IPS-11a (cell line): Measurements from ENCODE around the gene TMEM242.

Experiments used
- H3K4me3 ChIP-seq: one replicate; pipeline ENCODE4 v1.5.1; 2013; ENCODE audit warnings: low read depth, low read length, control low read depth

The TMEM242 gene

DNA sequence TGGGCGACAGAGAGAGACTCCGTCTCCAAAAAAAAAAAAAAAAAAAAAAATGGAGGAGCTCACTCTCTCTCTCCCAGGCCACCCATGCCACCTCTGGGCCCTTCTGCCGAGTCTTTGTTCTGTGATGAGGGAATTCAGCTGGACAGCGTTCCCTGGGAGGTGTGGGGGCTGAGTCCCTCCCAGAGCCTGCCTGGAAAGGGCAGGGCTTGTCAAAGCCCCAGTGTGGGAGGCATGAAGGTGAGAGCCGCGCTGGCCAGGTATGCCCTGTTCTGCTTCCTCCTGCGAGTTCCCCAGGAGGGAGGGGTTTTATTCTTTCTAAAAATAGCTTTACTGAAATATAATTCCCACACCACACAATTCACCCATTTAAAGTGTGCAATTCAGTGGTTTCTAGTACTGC lies 69.6 kb downstream of the TMEM242 start:
- no peak overlapping the region for H3K4me3 ChIP-seq

DNA sequence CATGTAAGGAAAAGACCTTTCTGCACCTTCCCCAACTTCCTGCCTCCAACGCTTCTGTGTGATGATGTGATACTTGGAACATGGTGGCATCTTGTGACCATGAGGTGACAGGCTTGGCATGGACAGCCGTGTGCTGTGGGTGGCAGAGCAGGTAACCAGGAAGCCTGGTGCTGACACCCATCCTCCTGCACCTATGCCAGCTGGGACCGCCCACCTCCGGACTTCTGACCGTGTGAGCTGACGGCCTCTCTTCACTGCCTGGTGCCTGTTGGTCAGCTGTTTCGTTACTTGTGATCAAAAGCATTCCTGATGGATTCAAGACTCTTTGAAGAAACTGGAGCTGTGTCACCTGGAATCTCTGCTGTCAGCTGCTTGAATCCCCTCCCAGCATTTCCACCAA lies 70.3 kb downstream of the TMEM242 start:
- no peak overlapping the region for H3K4me3 ChIP-seq

DNA sequence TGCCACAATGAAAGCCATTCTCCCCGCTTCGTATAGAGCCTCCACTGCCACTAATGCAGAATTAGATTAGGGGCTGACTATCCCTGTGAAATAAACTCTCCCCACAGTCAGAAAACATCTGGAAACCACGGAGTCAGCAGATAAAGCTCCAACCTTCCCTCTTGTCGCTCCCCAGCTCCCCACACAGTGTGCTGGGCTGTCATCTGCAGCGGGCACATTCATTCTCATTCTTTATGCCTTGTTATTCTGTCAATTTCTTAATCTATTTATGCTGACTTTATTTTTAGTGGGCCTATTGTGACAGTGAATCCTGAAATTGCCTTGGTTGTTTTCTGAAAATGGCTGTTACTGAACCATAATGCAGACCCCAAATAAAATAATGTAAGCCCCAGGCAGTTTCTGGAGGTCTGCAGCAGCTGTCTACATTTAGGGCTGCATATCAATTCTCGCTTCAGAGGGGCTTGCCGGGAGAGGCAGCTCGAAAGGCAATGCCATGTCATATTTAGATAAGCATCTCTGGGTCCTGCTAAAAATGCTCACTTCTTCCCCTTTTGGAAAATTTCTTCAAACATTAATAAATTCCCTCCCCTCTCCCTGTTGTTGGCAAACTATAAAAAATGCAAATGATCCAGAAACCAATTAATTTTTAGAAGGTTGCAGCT lies 71.6 kb downstream of the TMEM242 start:
- H3K4me3 ChIP-seq: no peak overlapping the region

DNA sequence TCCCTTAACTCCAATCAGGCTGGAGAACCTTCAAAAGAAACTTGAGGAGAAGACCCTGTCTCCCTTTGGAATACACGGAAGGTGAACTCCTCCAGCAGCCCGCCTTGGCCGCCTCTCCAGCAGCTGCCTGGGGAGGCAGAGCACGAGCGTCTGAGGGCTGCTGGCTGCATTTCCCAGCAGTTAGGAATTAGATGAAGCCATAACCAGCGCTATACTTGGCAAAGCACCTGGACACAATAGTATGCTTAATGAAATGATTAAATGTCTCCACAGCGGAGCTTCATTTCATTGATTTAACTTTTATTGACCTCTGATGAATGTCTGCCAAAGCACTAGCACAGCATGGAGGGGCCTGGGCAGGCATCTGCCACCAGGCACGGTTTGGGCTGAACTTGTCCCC lies 73.5 kb downstream of the TMEM242 start:
- H3K4me3 ChIP-seq: no peak overlapping the region

DNA sequence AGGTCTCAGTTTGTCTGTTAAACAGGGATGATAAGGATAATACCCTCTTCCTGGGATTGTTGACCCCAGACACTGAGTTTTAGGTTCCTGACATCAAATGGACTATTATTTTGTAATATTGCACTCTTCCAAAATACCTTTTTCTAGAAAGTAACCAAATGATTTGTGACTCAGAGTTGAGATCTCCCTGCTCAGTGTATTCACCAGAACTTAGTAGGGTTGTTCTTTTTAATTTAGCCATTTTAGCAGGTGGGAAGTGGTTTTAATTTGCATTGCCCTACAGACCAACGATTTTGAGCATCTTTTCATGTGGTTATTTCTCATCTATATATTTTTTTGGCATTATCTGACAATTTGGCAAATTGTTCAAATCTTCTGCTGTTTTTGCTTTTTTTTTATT lies 75.1 kb downstream of the TMEM242 start:
- no peak overlapping the region for H3K4me3 ChIP-seq

DNA sequence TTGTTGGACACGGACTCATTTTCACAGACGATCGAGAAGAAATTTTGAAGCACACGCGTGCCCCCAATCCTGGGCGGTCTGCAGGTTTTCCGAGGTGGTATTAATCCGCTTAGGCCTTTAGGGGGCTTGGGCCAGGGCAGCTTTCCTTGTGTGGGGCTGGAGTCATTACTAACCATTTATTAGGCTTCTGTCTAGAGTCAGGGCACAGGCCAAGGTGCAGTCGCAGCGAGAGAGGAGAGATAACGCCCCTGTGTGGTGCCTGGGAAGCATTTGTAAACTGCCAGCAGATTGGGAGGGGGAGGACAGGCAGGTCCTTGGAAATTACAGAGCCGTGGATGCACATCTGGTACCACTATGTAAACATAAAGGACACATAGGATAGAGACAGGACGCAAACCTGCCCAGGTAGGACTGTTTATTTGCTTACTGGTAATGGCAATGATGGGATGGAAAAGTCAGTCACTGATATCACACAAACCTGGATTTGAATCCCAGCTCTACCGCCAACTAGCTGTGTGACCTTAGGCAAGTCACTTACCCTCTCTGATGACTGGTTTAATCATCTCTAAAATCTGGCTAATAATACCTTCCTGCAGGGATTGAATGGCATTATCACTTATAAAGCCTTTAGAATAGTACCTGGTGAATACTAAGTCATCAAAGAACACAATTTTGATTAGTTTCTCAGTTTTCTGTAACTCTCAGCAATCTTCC lies 76.4 kb downstream of the TMEM242 start:
- no peak overlapping the region for H3K4me3 ChIP-seq

DNA sequence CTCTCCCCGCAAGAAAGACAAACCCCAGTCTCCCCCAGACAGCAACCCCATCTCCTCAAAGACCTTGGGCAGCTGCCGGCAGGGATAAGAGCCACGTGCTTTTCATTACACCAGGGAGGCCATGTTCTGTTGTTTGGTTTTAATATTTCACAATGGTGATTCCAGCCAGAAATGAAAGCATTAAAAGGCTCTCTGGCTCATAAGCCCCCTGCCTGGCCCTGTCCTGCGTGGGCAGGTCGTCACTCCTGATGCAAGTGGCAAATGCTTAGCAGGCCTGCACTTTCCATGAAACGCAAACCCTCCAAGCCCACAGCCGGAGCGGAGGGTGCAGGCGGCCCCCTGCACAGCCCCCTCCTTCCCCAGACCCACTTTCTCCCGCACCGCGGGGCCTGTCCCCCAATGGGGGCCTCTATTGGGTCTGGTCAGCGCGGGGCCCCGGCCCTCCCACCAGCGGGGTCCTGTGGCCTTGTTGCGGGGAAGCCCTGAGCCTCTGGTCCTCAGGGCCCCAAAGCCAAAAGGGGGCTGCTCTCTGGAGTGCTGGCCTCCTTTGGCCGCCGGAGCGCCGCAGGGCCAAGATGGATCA lies 77.2 kb downstream of the TMEM242 start:
- no peak overlapping the region for H3K4me3 ChIP-seq

DNA sequence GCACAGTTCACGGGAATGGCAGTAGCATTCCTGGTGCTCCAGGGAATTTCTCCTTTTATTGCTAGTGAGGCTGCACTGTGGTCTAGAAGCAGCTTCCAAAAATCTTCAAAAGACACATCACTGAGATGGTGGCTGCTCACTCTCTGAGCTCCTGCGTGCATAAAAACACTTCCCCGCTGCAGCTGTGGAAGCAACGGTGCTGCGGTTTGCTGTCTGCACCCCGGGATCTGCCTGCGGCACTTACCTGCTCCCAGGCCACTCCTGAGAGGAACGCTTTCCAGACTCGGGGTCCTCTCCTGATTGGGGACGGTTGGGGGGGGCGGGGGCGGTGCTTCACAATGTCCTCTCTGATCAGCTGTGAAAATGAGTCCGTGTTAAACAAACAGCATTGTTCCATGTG lies 77.9 kb downstream of the TMEM242 start:
- no peak overlapping the region for H3K4me3 ChIP-seq

DNA sequence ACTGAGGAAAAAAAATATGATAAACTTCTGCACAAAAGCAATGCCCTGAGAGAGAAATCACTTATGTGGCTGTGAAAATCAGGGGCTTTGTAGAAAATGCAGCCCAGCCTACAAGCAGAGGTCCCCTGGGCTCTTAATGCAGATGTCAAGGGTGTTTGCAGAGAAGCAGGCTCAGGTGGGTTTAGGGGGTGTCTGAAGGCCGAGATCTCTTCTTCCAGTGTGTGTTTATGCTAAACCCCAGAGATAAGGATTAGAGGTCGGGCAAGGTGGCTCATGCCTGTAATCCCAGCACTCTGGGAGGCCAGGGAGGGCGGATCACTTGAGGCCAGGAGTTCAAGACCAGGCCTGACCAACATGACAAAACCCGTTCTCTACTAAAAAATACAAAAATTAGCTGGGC lies 78.5 kb downstream of the TMEM242 start:
- no peak overlapping the region for H3K4me3 ChIP-seq

DNA sequence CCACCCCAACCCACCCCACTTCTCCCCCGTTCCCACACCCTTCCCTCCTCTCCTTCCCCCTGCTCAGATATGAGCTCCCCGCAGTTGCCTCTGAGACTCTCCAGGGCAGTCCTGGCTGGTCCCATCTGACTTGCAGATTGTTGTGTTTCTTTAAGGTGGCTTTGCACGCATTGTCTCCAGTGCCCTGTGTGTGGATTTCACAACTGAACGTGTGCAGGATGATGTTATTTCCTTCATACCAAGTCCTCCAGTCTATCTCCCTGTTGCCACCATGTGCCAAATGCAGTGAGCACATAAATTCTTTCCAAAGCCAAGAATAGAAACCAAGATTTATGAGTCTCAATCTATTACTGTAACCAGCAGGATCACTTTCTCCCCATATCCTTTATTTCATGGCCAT lies 79.1 kb downstream of the TMEM242 start:
- H3K4me3 ChIP-seq: no peak overlapping the region

DNA sequence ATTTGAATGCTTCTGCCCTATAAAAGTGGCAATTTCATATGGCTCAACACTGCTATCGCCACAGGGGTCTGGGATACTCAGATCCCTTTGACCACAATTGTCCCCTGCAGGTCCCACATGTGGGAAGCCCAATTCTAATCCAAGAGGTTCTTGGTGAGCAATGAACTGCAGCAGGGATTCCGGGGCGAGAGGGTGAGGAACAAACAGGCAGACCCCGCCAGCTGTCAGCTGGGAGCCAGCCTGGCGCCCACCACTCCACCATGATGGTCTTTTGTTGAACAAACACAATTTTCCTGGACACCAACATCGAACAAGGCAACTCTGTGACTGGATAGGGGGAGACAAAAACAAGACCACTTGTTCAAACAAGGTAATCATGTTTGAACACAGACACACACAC lies 80.5 kb downstream of the TMEM242 start:
- no peak overlapping the region for H3K4me3 ChIP-seq

DNA sequence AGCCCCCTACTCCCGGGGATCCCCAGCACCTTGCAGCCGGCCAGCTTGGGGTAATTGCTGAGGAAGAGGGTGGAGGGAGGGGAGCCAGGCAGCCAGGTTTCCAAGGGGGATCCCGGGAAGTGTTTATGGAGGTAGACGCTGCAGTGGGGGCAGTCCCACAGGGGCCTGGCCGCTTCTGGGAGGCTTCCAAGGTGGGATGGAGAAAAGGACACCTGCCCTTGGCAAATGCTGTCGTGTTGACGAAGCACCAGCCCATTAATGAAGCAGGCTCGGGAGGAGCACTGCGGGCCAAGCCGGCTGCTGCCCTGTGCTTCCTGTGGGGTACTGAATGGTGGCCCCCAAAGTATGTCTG lies 82.4 kb downstream of the TMEM242 start:
- no peak overlapping the region for H3K4me3 ChIP-seq

DNA sequence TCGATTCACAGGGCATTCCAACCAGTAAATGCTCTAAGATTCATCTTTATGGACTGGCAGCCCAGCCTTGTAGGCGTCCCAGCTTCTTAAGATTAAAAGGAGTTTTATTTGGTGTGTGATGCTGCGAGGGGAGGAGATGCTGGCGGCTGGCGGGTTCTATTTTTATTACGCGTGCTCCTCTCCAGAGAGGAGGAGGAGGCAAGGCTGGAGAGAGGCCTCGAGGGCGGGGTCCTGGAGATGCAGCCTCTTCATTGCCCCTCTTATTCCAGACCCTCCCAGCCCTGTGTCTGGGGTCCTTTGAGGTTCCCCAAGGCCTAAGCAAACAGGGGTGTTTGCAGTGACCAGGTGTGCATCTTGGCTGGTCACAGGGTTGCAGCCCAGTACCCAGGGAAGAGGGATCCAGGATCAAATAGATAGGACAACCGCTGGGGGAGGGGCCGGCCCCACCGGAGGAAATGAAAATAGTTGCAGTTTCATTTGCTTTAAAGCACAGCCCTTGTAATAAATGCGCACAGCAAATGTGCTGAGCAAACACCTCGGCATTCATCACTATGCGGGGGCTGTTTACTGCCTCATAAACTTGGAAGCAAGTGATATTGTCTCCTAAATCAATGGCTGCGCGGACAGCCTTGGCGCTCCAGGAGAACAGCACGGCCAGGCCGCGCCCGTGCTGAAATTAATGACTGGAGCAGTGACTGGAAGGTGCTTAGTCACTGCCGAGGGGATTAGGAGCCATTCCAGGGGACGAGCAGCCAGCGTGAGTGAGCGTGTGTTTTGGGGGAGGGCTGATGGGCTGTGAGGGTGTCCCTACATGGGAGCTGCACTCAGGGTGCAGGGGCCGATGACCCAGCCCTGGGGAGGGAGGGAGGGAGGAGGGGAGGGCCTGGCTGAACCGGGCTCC lies 83.0 kb downstream of the TMEM242 start:
- H3K4me3 ChIP-seq: no peak overlapping the region

DNA sequence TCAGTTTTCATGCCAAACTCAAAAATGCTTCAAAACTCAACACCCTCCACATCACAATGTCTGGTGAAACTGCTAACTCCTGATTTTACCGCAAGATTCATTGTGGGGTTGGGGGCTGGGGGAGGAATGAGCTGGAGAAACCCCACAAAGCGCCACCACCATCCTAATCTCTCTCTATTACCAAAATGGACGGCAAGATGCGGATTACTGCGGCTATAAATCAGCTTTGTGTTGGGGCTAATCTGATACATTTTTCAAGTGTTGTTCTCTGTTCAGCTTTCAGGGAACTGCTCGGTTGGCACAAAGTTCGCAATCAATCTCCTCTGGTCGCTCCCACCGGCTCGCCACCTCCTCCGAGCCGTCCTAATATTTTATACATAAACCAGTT lies 83.7 kb downstream of the TMEM242 start:
- no peak overlapping the region for H3K4me3 ChIP-seq
